ENCODE data around the gene RADIL.

DNA sequence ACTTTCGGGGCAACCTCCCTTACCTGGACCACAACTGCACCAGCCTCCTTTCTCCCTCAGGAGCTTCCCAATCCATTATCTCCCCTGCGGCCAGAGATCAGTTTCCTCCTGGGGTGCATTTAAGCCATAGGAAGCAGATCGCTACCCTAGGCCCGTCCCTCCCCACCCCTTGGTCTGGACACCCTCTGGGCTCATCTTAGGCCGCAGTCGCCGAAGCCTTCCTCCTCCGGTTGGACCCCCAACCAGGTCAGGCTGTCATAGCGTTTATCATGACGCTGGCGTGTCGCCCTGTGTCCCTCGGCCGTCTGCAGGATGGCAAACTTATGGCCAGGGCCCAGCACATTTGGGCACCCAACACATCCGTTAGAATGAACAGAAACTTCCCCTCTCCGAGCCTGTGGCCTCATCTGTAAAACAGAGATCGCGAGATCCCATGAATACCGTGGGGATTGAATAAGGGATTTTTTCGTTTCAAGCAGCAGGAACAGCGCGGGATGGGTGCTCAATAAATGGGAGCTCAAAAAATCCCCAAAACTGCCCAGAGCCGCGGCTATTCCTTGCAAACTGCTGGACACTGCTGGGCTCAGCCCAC is 108.8 kb downstream of the RADIL start:
- TF ChIP-seq, protein P1, sequence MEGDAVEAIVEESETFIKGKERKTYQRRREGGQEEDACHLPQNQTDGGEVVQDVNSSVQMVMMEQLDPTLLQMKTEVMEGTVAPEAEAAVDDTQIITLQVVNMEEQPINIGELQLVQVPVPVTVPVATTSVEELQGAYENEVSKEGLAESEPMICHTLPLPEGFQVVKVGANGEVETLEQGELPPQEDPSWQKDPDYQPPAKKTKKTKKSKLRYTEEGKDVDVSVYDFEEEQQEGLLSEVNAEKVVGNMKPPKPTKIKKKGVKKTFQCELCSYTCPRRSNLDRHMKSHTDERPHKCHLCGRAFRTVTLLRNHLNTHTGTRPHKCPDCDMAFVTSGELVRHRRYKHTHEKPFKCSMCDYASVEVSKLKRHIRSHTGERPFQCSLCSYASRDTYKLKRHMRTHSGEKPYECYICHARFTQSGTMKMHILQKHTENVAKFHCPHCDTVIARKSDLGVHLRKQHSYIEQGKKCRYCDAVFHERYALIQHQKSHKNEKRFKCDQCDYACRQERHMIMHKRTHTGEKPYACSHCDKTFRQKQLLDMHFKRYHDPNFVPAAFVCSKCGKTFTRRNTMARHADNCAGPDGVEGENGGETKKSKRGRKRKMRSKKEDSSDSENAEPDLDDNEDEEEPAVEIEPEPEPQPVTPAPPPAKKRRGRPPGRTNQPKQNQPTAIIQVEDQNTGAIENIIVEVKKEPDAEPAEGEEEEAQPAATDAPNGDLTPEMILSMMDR (IDR thresholded peaks at IDR 0.05) = no peak
- TF ChIP-seq POLR2A (IDR thresholded peaks at IDR 0.05) = no peak

Data from heart left ventricle (tissue), 13 donors.